ENCODE measurements around the gene CD6.

DNA sequence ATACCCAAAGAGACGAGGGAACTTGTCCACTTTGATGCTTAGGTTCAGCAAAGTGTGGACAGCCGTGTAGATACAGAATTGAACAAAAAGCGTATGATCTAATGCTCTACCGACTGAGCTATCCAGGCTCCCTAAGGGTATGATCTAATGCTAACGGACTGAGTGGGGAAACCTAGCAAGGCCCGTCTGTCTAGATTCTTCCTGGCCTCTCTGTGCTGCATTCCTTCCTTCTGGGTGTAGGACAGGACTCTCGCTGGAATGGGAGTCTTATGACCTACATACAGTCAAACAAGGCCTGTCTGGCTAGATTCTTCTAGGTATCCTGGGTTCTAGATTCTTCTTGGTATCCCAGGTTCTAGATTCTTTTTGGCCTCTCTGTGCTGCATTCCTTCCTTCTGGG is 11.1 kb upstream of the CD6 start:
- TF ChIP-seq GATA2 (IDR thresholded peaks at IDR 0.05; ENCODE audit: low read depth, low read length) (no peak), GATA3 (IDR thresholded peaks at IDR 0.05; ENCODE audit: low read depth, low read length) (no peak)
